ENCODE measurements around the gene STAT6. TPM values are rescaled to one million over a fixed set of nuclear protein-coding genes. Genes with fewer than 3 reads are reported as not detected.
A peak's percentile ranks its signal among the peaks of the same experiment; 100 is the strongest.

The STAT6 gene
- total and polyA plus RNA-seq, 2 experiments from 2014 or later = 78.9 to 80.0 TPM

GRCh38 chr12:57097554-57097835 lies 13.7 kb downstream of the STAT6 start:
- peaks cover 12% of the 10 kb centered on the region for H4K20me1 ChIP-seq (ENCODE audit: insufficient read depth, poor library complexity, severe bottlenecking)
- H3K27ac ChIP-seq = peak overlapping the region; percentile 37
- H3K4me2 ChIP-seq = no peak overlapping the region
- no peak for DNase-seq (ENCODE audit: low spot score)
- H2AFZ ChIP-seq = no peak overlapping the region
- peaks cover 23% of the 10 kb centered on the region for H3K4me1 ChIP-seq (ENCODE audit: insufficient read depth)
- peaks cover 12% of the 10 kb centered on the region for H3K79me2 ChIP-seq
- WGBS (ENCODE audit: low lambda C conversion rate, missing lambda C conversion rate) = 89% methylated on average over 8 of the region's 8 CpGs
- no peaks in the 10 kb centered on the region for H3K9me2 ChIP-seq (replicated peaks; ENCODE audit: insufficient read depth)
- H3K27me3 ChIP-seq = no peaks in the 10 kb centered on the region
- H3K36me3 ChIP-seq (replicated peaks; ENCODE audit: insufficient read depth, low read depth) = peaks cover under 1% of the 10 kb centered on the region
- no peak for TF ChIP-seq EZH2phosphoT487 (IDR thresholded peaks at IDR 0.05; ENCODE audit: low read depth, severe bottlenecking, unreplicated experiment)
- TF ChIP-seq, protein P1, sequence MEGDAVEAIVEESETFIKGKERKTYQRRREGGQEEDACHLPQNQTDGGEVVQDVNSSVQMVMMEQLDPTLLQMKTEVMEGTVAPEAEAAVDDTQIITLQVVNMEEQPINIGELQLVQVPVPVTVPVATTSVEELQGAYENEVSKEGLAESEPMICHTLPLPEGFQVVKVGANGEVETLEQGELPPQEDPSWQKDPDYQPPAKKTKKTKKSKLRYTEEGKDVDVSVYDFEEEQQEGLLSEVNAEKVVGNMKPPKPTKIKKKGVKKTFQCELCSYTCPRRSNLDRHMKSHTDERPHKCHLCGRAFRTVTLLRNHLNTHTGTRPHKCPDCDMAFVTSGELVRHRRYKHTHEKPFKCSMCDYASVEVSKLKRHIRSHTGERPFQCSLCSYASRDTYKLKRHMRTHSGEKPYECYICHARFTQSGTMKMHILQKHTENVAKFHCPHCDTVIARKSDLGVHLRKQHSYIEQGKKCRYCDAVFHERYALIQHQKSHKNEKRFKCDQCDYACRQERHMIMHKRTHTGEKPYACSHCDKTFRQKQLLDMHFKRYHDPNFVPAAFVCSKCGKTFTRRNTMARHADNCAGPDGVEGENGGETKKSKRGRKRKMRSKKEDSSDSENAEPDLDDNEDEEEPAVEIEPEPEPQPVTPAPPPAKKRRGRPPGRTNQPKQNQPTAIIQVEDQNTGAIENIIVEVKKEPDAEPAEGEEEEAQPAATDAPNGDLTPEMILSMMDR (IDR thresholded peaks at IDR 0.05; ENCODE audit: poor library complexity) = no peak
- no peak for TF ChIP-seq EZH2 (IDR thresholded peaks at IDR 0.05; ENCODE audit: borderline replicate concordance)
- no peak overlapping the region for H3K4me3 ChIP-seq
- H3K9me3 ChIP-seq (ENCODE audit: low read depth) = no peaks in the 10 kb centered on the region

- WGBS (ENCODE audit: low lambda C conversion rate, missing lambda C conversion rate) = 91% methylated on average over 8 of the region's 8 CpGs
- peak overlapping the region; percentile 57 for H3K27ac ChIP-seq
Observed at GRCh38 chr12:57096748-57097553, 14.2 kb downstream of the STAT6 start.

DNA sequence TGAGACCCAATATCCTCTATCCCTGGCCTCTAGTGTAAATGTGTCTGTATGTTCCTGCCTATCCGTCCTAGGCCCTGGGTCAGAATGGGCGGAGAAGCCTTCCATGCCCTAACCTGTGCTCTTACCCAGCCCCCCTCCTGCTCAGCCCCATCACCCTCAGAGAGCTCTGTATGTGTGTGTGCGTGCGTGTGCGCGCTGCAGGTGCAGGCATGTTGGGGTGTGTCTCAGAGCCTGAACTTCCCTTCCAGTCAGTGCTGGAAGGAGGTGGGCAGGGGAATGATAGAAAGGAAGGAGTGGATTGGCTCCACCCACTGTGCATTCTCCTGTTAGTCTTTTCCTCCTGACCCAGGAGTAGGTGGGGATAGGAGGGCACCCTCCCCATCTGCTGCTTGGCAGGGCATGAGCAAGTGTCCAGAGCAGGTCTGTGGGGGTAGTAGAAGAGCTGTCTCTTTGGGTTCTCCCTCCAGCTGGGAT lies 15.0 kb downstream of the STAT6 start:
- peak; percentile 47 for DNase-seq (ENCODE audit: low spot score)
- no peaks in the 10 kb centered on the region for H3K9me3 ChIP-seq (ENCODE audit: low read depth)
- H2AFZ ChIP-seq = no peak overlapping the region
- peaks cover 3% of the 10 kb centered on the region for H3K36me3 ChIP-seq (replicated peaks; ENCODE audit: insufficient read depth, low read depth)
- peak overlapping the region; percentile 57 for H3K27ac ChIP-seq
- H3K79me2 ChIP-seq = peaks cover 25% of the 10 kb centered on the region
- no peaks in the 10 kb centered on the region for H3K9me2 ChIP-seq (replicated peaks; ENCODE audit: insufficient read depth)
- no peak overlapping the region for H3K4me3 ChIP-seq
- TF ChIP-seq EZH2 (IDR thresholded peaks at IDR 0.05; ENCODE audit: borderline replicate concordance) (no peak), EZH2phosphoT487 (IDR thresholded peaks at IDR 0.05; ENCODE audit: low read depth, severe bottlenecking, unreplicated experiment) (no peak)
- TF ChIP-seq, protein P1 (IDR thresholded peaks at IDR 0.05; ENCODE audit: poor library complexity) = no peak
- 90% methylated on average over 6 of the region's 6 CpGs for WGBS (ENCODE audit: low lambda C conversion rate, missing lambda C conversion rate)
- H3K4me2 ChIP-seq = no peak overlapping the region
- peaks cover 20% of the 10 kb centered on the region for H3K4me1 ChIP-seq (ENCODE audit: insufficient read depth)
- H3K27me3 ChIP-seq = no peaks in the 10 kb centered on the region
- H4K20me1 ChIP-seq (ENCODE audit: insufficient read depth, poor library complexity, severe bottlenecking) = peaks cover 24% of the 10 kb centered on the region

More at GRCh38 chr12:57096748-57097553, 14.2 kb downstream of the STAT6 start:
- no peak overlapping the region for H3K4me3 ChIP-seq
- H3K36me3 ChIP-seq (replicated peaks; ENCODE audit: insufficient read depth, low read depth) = peaks cover 3% of the 10 kb centered on the region
- H3K27me3 ChIP-seq = no peaks in the 10 kb centered on the region
- no peaks in the 10 kb centered on the region for H3K9me2 ChIP-seq (replicated peaks; ENCODE audit: insufficient read depth)
- H3K4me1 ChIP-seq (ENCODE audit: insufficient read depth) = peaks cover 17% of the 10 kb centered on the region
- H3K79me2 ChIP-seq = peaks cover 17% of the 10 kb centered on the region
- H3K4me2 ChIP-seq = no peak overlapping the region
- TF ChIP-seq EZH2phosphoT487 (IDR thresholded peaks at IDR 0.05; ENCODE audit: low read depth, severe bottlenecking, unreplicated experiment) (no peak), EZH2 (IDR thresholded peaks at IDR 0.05; ENCODE audit: borderline replicate concordance) (no peak)
- TF ChIP-seq, protein P1 (IDR thresholded peaks at IDR 0.05; ENCODE audit: poor library complexity) = no peak
- peaks cover 16% of the 10 kb centered on the region for H4K20me1 ChIP-seq (ENCODE audit: insufficient read depth, poor library complexity, severe bottlenecking)
- no peak for DNase-seq (ENCODE audit: low spot score)
- no peak overlapping the region for H2AFZ ChIP-seq
- no peaks in the 10 kb centered on the region for H3K9me3 ChIP-seq (ENCODE audit: low read depth)

Data from hepatocyte (in vitro differentiated cells).